C4-2B (cell line): ENCODE measurements around the gene HDAC5.

Source experiments
- ZFX ChIP-seq: fragments of 450-650 bp; IDR thresholded peaks from 2 replicates; pipeline ENCODE4 v1.6.1; 2017
- TF ChIP-seq, protein P1 (sequence below): fragments of 450-650 bp; conservative IDR thresholded peaks from 2 replicates; pipeline ENCODE4 v1.5.1; 2017; ENCODE audit warnings: mild to moderate bottlenecking

DNA sequence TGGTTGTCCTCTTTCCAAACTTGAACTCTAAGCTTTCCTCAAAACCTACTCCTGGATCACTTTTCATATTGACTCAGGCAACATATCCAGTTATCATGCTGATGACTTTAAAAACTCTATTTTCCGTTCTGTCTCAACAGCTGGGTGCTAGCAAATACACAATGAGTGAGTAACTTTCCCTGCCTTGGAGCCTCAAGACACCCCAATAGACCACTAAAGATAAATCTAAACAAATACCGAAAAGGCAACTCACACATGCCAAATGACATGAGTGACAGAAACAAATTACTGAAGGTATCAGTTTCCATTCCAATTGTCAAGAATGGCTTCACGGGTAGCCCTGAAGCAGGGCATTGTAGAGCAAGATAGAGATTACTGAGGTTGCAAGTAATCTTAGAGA lies 93.0 kb downstream of the HDAC5 start:
- TF ChIP-seq, protein P1, sequence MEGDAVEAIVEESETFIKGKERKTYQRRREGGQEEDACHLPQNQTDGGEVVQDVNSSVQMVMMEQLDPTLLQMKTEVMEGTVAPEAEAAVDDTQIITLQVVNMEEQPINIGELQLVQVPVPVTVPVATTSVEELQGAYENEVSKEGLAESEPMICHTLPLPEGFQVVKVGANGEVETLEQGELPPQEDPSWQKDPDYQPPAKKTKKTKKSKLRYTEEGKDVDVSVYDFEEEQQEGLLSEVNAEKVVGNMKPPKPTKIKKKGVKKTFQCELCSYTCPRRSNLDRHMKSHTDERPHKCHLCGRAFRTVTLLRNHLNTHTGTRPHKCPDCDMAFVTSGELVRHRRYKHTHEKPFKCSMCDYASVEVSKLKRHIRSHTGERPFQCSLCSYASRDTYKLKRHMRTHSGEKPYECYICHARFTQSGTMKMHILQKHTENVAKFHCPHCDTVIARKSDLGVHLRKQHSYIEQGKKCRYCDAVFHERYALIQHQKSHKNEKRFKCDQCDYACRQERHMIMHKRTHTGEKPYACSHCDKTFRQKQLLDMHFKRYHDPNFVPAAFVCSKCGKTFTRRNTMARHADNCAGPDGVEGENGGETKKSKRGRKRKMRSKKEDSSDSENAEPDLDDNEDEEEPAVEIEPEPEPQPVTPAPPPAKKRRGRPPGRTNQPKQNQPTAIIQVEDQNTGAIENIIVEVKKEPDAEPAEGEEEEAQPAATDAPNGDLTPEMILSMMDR = no peak
- TF ChIP-seq ZFX = no peak
